ENCODE data around the gene TBCD. TPM values are rescaled to one million over a fixed set of nuclear protein-coding genes. Genes with fewer than 3 reads are reported as not detected.

The TBCD gene
- total RNA-seq, 1 experiment from 2014 or later: 129 TPM

DNA sequence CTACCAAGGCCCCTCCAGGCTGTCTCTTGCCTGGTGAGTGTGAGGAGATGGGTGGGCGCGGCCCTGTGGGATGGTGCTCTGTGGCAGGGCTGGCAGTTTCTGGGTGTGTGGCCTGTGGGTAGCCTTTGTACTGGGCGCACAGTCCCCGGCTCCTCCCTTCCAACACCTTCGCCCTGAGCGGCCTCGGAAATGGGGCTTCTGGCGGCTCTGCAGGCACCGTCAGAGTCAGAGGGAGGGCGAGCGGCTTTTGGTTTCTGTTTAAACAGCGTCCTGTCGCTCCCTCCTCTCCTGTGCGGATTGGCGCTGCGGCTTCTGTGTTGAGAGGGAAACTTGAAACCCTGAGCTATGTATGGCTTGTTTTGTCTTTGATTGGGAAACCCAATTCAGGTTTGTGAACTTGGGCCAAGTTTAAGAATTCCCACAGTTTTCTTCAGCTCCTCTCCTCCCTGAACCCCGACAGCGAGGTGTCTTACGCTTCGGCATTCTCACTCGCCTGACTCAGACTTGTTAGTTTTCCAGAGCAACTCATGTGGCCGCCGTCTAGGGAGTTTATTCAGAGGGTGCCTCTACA, 96.2 kb downstream of the TBCD start:
- Histone ChIP-seq H3K9ac (ENCODE audit: extremely low read depth, insufficient read length, low read length) (no peak overlapping the region), H3K79me2 (ENCODE audit: insufficient read depth, low read length) (no peaks in the 10 kb centered on the region), H3K14ac (ENCODE audit: insufficient read depth, low read length) (no peak overlapping the region), H3K27me3 (ENCODE audit: insufficient read depth, low read length) (no peaks in the 10 kb centered on the region), H3K4me2 (ENCODE audit: insufficient read depth, insufficient read length, low read length) (no peak overlapping the region), H3K27ac (ENCODE audit: insufficient read length, low read depth, low read length) (no peak overlapping the region), H2BK12ac (ENCODE audit: insufficient read length, low read depth, low read length) (no peak overlapping the region), H4K5ac (ENCODE audit: insufficient read length, low read depth, low read length) (no peak overlapping the region), H2BK15ac (ENCODE audit: low read depth, low read length) (peak overlapping the region; percentile 24; the same call in 1 of the 2 replicates), H4K8ac (replicated peaks; ENCODE audit: insufficient read length, low read depth, low read length) (no peak overlapping the region), H2AK5ac (ENCODE audit: insufficient read length, low read length) (no peak overlapping the region), H3K4ac (ENCODE audit: low read depth, low read length) (no peak overlapping the region), H3T11ph (ENCODE audit: low read length) (no peak overlapping the region), H3K9me3 (ENCODE audit: control insufficient read depth, low read depth, low read length) (no peaks in the 10 kb centered on the region), H2AFZ (ENCODE audit: low read length) (no peak overlapping the region), H2BK20ac (ENCODE audit: low read depth, low read length, poor library complexity, severe bottlenecking) (no peak overlapping the region), H3K56ac (ENCODE audit: insufficient read length, low read depth, low read length) (no peak overlapping the region), H3K23ac (ENCODE audit: insufficient read length, low read depth, low read length) (no peak overlapping the region), H4K20me1 (ENCODE audit: control insufficient read depth, insufficient read depth, insufficient read length) (no peaks in the 10 kb centered on the region), H3K79me1 (ENCODE audit: insufficient read depth, low read depth, low read length, poor library complexity, severe bottlenecking) (no peaks in the 10 kb centered on the region), H3K4me1 (ENCODE audit: insufficient read depth, low read length) (no peaks in the 10 kb centered on the region), H3K18ac (ENCODE audit: insufficient read length, low read depth, low read length) (no peak overlapping the region), H2BK5ac (ENCODE audit: insufficient read length, low read length) (no peak overlapping the region), H2BK120ac (ENCODE audit: low read depth, low read length, poor library complexity, severe bottlenecking) (no peak overlapping the region), H3K23me2 (ENCODE audit: insufficient read length, low read depth, low read length, poor library complexity, severe bottlenecking) (no peaks in the 10 kb centered on the region), H4K91ac (ENCODE audit: insufficient read length, low read depth, low read length) (no peak overlapping the region)
- Mint-ChIP-seq H3K4me3 (no peak overlapping the region), H3K27me3 (ENCODE audit: low read depth) (no peaks in the 10 kb centered on the region), H3K36me3 (ENCODE audit: insufficient read depth in 1 of 3, low read depth in 3 of 3) (peaks cover 8 to 34% (median 32%) of the 10 kb centered on the region in 3 experiments), H3K27ac (peak overlapping the region in 1 of 3 experiments; percentile 53; a peak in 2 of 7 replicates), H3K9me3 (peaks cover 0 to 3% of the 10 kb centered on the region in 2 experiments; a peak in 2 of 5 replicates), H3K4me1 (peaks cover 4 to 6% of the 10 kb centered on the region in 2 experiments; a peak in 3 of 4 replicates)
- TF ChIP-seq, protein P1, sequence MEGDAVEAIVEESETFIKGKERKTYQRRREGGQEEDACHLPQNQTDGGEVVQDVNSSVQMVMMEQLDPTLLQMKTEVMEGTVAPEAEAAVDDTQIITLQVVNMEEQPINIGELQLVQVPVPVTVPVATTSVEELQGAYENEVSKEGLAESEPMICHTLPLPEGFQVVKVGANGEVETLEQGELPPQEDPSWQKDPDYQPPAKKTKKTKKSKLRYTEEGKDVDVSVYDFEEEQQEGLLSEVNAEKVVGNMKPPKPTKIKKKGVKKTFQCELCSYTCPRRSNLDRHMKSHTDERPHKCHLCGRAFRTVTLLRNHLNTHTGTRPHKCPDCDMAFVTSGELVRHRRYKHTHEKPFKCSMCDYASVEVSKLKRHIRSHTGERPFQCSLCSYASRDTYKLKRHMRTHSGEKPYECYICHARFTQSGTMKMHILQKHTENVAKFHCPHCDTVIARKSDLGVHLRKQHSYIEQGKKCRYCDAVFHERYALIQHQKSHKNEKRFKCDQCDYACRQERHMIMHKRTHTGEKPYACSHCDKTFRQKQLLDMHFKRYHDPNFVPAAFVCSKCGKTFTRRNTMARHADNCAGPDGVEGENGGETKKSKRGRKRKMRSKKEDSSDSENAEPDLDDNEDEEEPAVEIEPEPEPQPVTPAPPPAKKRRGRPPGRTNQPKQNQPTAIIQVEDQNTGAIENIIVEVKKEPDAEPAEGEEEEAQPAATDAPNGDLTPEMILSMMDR (conservative IDR thresholded peaks at IDR 0.05): no peak
- no CpG with 5 or more reads among the region's 23 CpGs for WGBS (ENCODE audit: extremely low coverage, insufficient read length, low lambda C conversion rate)
- no peak for DNase-seq
